ENCODE results near the gene SIK3.

SIK3 gene

DNA sequence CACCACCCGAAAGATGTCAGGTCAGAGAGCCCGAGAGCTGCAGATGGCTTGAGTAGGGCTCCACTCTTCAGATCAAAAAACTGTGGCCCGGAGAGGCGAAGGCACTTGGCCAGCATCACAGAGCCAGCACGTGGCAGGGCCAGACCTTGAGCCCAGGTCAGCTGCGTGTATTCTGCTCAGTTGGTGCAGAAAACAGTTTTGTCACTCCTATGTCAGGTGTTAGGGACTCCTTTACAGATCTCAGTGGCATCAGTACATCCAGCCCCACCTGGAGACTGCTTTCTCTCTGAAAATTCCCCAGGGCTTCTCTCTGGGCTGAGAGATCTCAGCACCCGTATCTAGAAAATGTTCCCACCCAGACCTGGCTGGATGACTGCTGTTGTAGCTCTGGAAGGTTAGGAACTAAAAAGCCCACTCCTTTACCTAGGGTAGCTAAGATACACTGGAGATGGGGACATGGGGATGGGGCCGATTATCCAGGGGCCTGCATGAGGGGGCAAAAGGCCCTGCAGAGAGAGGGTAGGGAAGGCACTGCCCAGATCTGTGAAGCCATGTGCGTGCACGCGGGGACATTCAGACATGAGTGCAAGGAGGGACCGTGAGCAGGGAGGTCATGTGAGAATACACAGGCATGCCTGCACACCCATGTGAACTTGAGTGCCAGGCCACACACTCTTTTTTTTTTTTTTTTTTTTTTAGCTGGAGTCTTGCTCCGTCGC is 264.3 kb downstream of the SIK3 start:
- no peak for DNase-seq

DNA sequence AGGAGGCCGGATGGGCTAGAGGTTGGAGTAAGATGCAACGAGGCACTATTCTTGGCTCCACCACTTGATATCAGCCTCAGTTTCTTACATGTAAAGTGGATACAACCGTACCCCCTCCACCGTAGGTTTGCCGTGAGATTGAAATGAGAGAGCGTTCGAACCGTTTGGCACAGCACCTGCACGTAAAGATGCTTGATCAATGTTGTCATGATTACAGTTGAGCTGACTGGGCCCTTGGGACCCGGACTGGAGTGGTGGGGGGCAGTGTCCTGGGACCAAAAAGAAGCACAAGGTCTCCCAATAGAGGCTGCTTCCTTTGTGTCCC is 264.8 kb downstream of the SIK3 start:
- DNase-seq = no peak

DNA sequence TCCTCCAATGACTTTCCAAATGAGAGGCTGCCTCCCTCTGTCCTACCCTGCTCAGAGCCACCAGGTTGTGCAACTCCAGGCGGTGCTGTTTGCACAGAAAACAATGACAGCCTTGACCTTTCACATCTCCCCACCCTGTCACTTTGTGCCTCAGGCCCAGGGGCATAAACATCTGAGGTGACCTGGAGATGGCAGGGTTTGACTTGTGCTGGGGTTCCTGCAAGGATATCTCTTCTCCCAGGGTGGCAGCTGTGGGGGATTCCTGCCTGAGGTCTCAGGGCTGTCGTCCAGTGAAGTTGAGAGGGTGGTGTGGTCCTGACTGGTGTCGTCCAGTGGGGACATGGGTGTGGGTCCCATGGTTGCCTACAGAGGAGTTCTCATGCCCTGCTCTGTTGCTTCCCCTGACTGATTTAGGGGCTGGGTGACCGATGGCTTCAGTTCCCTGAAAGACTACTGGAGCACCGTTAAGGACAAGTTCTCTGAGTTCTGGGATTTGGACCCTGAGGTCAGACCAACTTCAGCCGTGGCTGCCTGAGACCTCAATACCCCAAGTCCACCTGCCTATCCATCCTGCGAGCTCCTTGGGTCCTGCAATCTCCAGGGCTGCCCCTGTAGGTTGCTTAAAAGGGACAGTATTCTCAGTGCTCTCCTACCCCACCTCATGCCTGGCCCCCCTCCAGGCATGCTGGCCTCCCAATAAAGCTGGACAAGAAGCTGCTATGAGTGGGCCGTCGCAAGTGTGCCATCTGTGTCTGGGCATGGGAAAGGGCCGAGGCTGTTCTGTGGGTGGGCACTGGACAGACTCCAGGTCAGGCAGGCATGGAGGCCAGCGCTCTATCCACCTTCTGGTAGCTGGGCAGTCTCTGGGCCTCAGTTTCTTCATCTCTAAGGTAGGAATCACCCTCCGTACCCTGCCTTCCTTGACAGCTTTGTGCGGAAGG is 265.6 kb downstream of the SIK3 start:
- no peak for DNase-seq

DNA sequence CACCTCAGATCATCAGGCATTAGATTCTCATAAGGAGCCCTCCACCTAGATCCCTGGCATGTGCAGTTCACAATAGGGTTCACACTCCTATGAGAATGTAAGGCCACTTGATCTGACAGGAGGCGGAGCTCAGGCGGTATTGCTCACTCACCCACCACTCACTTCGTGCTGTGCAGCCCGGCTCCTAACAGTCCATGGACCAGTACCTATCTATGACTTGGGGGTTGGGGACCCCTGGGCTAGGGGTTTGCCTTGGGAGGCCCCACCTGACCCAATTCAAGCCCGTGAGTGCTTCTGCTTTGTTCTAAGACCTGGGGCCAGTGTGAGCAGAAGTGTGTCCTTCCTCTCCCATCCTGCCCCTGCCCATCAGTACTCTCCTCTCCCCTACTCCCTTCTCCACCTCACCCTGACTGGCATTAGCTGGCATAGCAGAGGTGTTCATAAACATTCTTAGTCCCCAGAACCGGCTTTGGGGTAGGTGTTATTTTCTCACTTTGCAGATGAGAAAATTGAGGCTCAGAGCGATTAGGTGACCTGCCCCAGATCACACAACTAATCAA is 266.4 kb downstream of the SIK3 start:
- DNase-seq = no peak

DNA sequence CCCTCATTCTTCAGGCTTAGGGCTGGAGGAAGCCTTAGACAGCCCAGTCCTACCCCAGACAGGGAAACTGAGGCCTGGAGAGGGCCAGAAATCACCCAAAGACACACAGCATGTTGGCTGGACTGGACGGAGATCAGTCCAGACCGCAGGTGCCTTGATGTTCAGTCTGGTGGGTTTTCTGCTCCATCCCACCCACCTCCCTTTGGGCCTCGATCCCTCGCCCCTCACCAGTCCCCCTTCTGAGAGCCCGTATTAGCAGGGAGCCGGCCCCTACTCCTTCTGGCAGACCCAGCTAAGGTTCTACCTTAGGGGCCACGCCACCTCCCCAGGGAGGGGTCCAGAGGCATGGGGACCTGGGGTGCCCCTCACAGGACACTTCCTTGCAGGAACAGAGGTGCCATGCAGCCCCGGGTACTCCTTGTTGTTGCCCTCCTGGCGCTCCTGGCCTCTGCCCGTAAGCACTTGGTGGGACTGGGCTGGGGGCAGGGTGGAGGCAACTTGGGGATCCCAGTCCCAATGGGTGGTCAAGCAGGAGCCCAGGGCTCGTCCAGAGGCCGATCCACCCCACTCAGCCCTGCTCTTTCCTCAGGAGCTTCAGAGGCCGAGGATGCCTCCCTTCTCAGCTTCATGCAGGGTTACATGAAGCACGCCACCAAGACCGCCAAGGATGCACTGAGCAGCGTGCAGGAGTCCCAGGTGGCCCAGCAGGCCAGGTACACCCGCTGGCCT is 267.9 kb downstream of the SIK3 start:
- no peak for DNase-seq

DNA sequence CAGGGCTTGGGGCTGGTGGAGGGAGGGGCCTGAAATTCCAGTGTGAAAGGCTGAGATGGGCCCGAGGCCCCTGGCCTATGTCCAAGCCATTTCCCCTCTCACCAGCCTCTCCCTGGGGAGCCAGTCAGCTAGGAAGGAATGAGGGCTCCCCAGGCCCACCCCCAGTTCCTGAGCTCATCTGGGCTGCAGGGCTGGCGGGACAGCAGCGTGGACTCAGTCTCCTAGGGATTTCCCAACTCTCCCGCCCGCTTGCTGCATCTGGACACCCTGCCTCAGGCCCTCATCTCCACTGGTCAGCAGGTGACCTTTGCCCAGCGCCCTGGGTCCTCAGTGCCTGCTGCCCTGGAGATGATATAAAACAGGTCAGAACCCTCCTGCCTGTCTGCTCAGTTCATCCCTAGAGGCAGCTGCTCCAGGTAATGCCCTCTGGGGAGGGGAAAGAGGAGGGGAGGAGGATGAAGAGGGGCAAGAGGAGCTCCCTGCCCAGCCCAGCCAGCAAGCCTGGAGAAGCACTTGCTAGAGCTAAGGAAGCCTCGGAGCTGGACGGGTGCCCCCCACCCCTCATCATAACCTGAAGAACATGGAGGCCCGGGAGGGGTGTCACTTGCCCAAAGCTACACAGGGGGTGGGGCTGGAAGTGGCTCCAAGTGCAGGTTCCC is 268.6 kb downstream of the SIK3 start, which contains the start of gene APOC3:
APOC3 (plus strand) TSS at position 383 of the 659 bp plus-strand sequence. CDS start 676 bp downstream, outside the sequence.
- no peak for DNase-seq

DNA sequence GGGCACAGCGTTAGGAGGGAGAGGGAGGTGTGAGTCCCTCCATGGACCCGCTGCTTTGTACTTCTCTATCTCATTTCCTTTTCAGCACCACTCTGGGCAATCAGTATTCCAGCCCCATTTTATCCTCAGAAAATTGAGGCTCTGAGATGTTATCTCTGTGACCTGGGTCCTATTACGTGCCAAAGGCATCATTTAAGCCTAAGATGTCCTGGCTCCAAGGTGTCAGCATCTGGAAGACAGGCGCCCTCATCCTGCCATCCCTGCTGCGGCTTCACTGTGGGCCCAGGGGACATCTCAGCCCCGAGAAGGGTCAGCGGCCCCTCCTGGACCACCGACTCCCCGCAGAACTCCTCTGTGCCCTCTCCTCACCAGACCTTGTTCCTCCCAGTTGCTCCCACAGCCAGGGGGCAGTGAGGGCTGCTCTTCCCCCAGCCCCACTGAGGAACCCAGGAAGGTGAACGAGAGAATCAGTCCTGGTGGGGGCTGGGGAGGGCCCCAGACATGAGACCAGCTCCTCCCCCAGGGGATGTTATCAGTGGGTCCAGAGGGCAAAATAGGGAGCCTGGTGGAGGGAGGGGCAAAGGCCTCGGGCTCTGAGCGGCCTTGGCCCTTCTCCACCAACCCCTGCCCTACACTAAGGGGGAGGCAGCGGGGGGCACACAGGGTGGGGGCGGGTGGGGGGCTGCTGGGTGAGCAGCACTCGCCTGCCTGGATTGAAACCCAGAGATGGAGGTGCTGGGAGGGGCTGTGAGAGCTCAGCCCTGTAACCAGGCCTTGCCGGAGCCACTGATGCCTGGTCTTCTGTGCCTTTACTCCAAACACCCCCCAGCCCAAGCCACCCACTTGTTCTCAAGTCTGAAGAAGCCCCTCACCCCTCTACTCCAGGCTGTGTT is 269.4 kb downstream of the SIK3 start:
- no peak for DNase-seq

DNA sequence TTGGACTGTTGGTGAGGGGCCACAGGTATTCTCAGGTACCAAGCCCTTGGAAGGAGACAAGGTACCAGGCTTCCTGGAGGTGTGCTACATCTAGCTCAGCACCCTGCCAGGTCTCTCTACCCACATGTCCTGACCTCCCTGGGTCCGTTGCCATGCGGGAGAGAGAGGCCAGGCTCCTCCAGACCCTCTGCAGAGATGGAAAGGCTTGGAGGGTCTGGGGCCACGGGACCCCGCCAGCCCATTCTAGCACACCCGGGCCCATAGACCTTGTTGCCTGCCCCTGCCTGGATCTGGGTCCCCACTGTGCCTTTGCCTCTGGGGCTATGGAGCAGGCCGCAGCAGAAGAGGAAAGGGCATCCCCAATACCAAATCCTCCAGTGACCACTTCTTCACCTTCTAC is 270.8 kb downstream of the SIK3 start:
- no peak for DNase-seq

DNA sequence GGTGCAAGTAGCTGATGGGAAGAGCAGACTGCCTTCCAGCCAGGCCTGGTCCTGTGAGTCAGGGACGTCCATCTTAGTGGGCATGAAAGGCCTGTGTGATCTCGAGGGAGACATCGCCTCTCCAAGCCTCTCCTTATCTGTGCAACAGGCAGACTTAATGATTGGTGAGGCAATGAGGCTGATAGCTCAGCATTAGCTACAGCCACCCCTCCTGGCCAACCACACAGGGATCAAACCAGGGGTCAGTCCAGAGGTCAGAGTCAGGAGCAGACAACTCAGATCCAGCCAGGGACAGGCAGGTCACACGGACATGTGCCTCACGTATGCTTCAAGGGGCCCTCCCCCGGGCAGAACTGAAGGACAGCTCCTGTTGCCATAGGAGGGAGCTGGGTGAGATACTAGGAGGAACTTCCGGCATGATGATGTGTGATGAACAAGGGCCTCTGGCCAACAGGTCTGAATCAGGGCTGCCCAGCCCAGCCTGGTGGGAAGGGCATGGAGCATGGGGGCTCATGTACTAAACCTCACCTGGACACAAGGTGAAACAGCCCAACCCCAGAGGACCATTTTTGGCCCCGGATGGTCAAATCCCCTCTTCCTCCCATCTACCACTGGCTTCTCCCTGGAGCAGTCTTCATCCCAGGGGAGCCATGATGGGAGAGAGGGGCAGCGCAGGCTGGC is 271.3 kb downstream of the SIK3 start:
- no peak for DNase-seq

DNA sequence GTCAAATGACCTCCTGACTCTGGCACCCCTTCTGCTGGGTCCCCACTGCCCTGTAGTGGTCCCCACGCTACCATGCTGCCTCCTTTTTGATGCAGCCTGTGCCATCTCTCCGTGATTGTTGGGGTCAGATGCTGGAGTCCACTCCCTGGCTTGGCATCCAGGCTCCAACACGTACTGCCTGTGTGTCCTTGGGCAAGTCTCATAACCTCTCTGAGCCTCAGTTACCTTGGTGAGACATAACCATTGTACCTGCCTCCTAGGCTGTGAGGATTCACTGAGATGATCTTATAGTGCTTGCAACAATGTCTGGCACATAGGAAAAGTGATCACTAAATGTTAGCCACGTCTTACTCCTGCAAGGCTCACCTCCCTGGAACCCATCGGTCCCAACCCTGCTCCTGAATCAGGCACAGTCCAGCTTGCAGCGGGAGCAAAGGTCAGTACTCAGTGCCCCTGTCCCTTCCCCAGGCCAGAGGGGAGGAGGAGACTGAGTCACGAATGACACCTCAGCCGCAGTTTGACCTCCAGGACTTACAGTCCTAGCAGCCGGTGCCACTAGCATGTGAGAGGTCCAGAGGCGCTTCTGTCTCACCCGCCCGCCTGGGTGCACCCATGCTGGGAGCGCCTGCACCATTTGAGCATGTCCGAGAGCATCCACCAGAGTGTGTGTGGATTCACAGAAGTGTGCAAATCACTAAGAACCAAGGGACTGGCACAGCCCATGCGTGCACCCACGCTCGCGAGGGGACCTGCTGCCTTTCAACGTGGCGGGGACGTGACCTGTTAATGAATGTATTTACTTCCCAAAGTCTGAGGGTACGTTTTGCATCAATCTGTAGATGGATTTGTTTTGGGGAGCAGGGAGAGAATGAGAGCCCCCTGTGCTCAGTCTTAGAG is 272.1 kb downstream of the SIK3 start:
- DNase-seq = no peak

DNA sequence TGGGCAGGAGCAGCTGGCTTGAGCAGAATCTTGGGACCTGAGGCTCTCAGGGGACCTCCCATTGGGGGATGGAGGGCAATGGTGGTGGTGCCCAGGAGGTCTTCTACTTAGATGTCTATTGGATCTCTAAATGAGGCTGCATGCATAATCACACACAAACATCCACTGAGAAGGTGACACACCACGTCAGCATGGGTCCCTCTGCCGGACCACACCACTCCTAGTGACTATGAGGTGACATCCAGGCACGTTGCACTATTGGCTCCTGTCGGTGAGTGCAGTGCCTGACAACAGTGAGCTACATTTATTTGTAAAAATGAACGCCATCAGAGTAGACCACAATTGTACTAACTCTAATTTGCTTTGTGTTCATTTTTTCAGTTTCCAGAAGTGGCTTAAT is 272.8 kb downstream of the SIK3 start:
- no peak for DNase-seq

DNA sequence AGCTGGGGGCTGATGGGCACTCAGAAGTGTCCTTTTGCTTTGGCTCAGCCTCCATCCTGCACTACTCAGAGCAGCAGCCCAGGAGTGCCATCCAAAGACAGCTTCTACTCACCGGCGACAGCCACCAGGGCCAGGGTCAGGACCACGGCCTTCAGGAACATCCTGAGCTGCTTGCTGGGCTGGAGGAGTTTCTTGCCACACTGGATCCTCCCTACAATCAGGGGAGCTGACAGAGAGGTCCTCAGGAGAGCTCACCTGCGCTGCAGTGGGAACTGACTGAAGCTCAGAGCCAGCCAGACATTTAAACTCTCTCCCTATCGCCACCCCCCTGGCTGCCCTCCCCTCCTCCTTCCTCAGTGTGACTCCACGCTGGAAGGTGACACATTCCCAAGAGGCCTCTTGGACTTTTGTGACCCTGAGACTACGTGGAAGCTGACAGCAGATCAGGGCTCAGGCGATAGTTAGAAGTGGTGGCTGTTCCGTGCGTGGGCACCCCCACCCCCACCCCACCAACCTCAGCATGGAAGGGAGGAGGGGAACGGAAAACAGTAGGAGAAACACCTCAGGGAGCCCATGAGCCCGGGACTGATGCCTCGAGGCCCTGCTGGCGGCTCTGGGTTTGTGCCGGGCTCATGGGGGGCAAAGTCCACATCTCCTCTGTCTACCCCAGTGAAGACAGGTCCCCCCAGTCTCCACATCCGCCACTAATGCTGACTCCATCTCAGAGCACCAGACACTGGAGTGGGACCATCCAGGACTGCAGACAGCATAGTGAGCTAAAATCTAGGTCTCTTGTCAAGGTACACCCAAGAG is 275.0 kb downstream of the SIK3 start, which contains the start of gene APOA4:
APOA4 (minus strand) TSS at position 274 of the 813 bp plus-strand sequence; CDS start at position 161, 113 bp downstream.
- DNase-seq = no peak

DNA sequence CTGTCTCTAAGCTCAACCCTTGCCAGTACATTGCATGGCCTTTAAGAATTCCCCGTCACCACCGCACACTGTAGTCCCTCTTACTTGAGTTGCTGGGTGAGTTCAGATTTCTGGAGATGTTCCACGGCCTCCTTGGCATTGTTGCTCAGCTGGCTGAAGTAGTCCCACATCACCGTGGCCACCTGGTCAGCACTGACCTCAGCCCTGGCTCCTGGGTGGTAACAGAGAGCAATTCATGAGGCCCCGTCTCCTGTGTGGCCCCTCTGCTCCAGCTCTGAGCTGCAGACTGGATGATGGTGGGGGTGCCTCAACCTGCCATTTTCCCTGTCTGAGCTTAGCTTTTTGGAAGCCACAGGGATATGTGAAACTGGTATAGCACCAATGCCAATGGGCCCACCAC is 275.7 kb downstream of the SIK3 start:
- DNase-seq = no peak

DNA sequence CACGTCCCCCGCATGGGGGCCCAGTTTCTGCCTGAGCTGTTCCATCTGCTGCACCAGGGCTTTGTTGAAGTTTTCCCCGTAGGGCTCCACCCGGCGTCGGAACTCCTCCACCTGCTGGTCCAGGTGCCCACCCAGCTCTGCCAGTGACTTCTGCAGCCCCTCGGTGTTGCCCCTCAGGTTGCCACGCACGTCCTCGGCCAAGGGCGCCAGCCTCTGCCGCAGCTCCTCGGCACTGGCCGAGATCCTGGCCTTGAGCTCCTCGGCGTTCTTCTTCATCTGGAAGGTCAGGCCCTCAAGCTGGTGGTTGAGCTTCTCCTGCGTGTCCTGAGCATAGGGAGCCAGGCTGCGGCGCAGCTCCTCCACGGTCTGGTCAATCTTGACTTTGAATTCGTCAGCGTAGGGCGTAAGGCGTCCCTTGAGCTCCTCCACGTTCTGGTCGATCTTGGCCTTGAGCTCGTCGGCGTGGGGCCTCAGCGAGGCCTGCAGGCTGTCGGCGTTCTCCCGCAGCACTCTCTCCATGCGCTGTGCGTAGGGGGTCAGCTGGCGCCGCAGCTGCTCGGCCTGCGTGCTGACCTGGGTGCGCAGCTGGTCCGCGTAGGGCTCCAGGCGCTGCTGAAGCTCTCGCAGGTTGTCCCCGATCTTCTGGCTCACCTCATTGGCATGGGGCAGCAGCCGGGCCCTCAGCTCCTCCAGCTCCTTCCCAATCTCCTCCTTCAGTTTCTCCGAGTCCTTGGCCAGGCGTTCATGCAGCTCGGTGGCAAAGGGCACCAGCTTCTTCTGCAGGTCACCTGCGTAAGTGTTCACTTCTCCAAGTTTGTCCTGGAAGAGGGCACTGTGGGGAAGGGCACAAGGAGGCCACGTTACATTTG is 276.9 kb downstream of the SIK3 start:
- DNase-seq = no peak

DNA sequence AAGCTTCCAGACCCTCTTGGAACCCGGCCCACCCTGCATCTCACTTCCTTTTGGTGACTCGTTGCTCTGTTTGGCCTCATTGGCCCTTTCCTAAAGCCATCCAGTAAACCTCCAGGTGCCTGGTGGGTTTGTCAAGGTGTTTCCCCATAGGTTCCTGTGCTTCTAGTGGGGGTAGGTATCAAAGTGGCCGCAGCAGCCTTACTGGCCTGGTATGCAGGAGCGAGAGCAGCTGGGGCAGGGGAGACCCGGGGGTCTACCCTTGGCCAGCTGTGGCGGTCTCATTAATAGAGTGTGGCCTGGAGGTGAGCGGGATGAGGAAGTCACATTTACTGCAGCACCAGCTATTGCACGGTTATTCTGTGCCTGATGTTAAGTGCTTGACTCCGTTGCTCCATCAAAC is 279.2 kb downstream of the SIK3 start:
- DNase-seq = no peak

DNA sequence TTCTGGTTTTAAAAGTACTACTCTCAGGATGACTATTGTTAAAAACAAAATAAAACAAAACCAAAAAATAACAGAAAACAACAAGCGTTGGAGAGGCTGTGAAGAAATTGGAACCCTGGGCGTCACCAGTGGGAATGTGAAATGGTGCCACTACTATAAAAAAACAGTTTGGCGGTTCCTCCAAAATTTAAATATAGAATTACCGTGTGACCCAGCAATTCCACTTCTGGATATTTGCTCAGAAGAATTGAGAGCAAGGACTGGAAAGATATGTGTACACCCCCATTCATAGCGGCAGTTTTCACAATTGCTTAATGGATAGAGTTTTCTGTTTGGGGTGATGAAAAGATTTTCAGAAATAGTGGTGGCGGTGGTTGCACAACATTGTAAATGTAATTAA is 283.7 kb downstream of the SIK3 start:
- DNase-seq = no peak

DNA sequence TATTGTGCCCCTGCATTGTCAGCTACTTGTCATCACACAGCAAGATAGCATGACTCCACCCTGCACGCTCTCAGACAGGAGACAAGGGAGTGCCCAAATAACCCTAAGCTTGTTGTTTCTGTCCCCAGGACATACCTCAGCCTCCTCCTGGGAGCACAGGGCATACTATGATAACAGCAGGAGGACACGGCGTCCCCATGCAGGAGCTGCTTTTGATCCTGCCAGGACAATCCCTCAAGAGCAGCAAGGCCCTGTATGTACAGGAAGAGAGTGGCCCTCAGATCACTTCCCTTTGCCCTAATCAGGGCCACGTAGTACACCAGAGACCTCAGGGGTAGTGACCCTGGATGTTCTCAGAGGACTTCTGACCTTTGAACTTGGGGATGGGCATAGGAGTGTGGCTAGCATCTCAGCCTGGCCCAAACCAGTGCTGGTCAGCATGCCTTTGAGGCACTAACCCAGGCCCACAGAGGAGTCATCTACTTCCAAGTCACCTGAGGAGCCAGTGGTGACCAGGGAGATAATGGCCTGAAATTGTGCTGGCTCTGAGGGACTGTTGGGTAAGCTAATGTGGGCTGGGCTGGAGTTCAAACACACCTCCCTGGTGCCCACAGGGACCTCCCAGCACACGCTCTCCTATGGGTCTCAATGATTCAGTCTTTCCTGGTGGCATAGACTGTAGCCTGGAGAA is 284.3 kb downstream of the SIK3 start:
- DNase-seq = no peak
